WTC11 (cell line): ENCODE data around the gene MYH11. TPM values are rescaled to one million over a fixed set of nuclear protein-coding genes. Genes with fewer than 3 reads are reported as not detected.

Source experiments
- ATAC-seq: fragments of 200-7000 bp; cut with Tn5 transposase; 2 replicates; pipeline ENCODE4 v1.10.0; 2021; ENCODE audit warnings: mild to moderate bottlenecking, moderate library complexity
- CTCF ChIA-PET: fragments of 300-600 bp; sonication (Branson Sonifier 250); formaldehyde crosslinking; loops from one replicate; lab custom pipeline; 2021; ENCODE audit warnings: antibody characterized with exemption; lab: Charles Lee
- POLR2A ChIA-PET: fragments of 350-600 bp; sonication (Branson Sonifier 250); formaldehyde crosslinking; loops from one replicate; lab custom pipeline; 2021; ENCODE audit warnings: antibody characterized with exemption; lab: Charles Lee
- DNase-seq: peaks from one replicate; pipeline ENCODE4 v3.0.0; 2021; ENCODE audit warnings: low spot score
- H3K27ac Mint-ChIP-seq: 2 replicates; pipeline ENCODE4 v1.8.0; 2021; ENCODE audit warnings: mixed read lengths
- H3K27me3 Mint-ChIP-seq: 2 replicates; pipeline ENCODE4 v1.8.0; 2021; ENCODE audit warnings: low read depth, mild to moderate bottlenecking, moderate library complexity, mixed read lengths
- H3K36me3 Mint-ChIP-seq: 2 replicates; pipeline ENCODE4 v1.8.0; 2021; ENCODE audit warnings: mixed read lengths
- H3K4me1 Mint-ChIP-seq: 2 replicates; pipeline ENCODE4 v1.8.0; 2022; ENCODE audit warnings: mixed read lengths
- H3K4me3 Mint-ChIP-seq: 2 replicates; pipeline ENCODE4 v1.8.0; 2021; ENCODE audit warnings: mild to moderate bottlenecking, moderate library complexity, mixed read lengths
- H3K9me3 Mint-ChIP-seq: 2 replicates; pipeline ENCODE4 v1.8.0; 2021; ENCODE audit warnings: mixed read lengths
- GABPB1 ChIP-seq: sonication (generic); formaldehyde crosslinking; IDR thresholded peaks from 2 replicates; pipeline ENCODE4 v1.8.1; 2023; ENCODE audit warnings: mild to moderate bottlenecking, missing genetic modification reagents
- IRF2 ChIP-seq: sonication (generic); formaldehyde crosslinking; IDR thresholded peaks from 2 replicates; pipeline ENCODE4 v1.8.0; 2022; ENCODE audit warnings: low read depth, missing genetic modification reagents, borderline replicate concordance
- MXD4 ChIP-seq: fragments of 250-450 bp; sonication (Bioruptor Pico); IDR thresholded peaks from 2 replicates; pipeline ENCODE4 v1.8.0; 2021; ENCODE audit warnings: mild to moderate bottlenecking, moderate library complexity, borderline replicate concordance
- NFYB ChIP-seq: sonication (generic); formaldehyde crosslinking; conservative IDR thresholded peaks from 2 replicates; pipeline ENCODE4 v1.8.0; 2022; ENCODE audit warnings: low read depth, missing genetic modification reagents
- SMAD4 ChIP-seq: sonication (generic); formaldehyde crosslinking; IDR thresholded peaks from 2 replicates; pipeline ENCODE4 v1.8.0; 2022; ENCODE audit warnings: mild to moderate bottlenecking, missing genetic modification reagents
- ZNF671 ChIP-seq: fragments of 250-450 bp; sonication (Bioruptor Pico); IDR thresholded peaks from 2 replicates; pipeline ENCODE4 v1.8.0; 2021; ENCODE audit warnings: mild to moderate bottlenecking
- total RNA-seq: library from RNA; stranded (reverse); gene quantifications from 3 replicates; pipeline ENCODE4 v1.2.3, GENCODE V29; 2021
- TF ChIP-seq, protein P1 (sequence below): fragments of 250-450 bp; sonication (Bioruptor Pico); IDR thresholded peaks from 2 replicates; pipeline ENCODE4 v1.9.0; 2021; ENCODE audit warnings: mild to moderate bottlenecking
- TF ChIP-seq, protein P2 (sequence below): sonication (generic); formaldehyde crosslinking; IDR thresholded peaks from 2 replicates; pipeline ENCODE4 v1.8.1; 2023; ENCODE audit warnings: mild to moderate bottlenecking, missing genetic modification reagents
- TF ChIP-seq, protein P3 (sequence below): sonication (generic); formaldehyde crosslinking; IDR thresholded peaks from 2 replicates; pipeline ENCODE4 v1.8.1; 2022; ENCODE audit warnings: mild to moderate bottlenecking, missing genetic modification reagents, moderate library complexity, borderline replicate concordance
- TF ChIP-seq, protein P4 (sequence below): fragments of 200-600 bp; IDR thresholded peaks from 2 replicates; pipeline ENCODE4 v1.8.0; 2022; ENCODE audit warnings: antibody characterized with exemption

MYH11 gene
- total RNA-seq, 1 experiment from 2014 or later, result 0.74 TPM

DNA sequence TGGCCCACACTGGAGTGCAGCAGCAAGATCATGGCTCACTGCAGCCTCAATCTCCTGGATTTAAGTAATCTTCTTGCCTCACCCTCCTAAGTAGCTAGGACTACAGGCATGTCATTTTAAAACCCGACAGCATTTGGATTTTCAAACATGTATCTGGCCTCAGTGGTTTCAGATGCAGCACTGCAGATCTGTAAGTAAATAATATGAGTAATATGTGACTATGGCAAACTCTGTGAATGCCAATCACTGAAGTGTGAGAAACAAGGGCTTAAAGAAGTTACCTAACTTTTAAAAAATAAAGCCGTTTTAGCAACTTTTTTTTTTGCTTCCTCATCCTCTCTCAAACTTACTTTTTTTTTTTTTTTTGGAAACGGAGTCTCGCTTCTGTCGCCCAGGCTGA, 19.7 kb upstream of the MYH11 start (continued):
- TF ChIP-seq, protein P1, sequence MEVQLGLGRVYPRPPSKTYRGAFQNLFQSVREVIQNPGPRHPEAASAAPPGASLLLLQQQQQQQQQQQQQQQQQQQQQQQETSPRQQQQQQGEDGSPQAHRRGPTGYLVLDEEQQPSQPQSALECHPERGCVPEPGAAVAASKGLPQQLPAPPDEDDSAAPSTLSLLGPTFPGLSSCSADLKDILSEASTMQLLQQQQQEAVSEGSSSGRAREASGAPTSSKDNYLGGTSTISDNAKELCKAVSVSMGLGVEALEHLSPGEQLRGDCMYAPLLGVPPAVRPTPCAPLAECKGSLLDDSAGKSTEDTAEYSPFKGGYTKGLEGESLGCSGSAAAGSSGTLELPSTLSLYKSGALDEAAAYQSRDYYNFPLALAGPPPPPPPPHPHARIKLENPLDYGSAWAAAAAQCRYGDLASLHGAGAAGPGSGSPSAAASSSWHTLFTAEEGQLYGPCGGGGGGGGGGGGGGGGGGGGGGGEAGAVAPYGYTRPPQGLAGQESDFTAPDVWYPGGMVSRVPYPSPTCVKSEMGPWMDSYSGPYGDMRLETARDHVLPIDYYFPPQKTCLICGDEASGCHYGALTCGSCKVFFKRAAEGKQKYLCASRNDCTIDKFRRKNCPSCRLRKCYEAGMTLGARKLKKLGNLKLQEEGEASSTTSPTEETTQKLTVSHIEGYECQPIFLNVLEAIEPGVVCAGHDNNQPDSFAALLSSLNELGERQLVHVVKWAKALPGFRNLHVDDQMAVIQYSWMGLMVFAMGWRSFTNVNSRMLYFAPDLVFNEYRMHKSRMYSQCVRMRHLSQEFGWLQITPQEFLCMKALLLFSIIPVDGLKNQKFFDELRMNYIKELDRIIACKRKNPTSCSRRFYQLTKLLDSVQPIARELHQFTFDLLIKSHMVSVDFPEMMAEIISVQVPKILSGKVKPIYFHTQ (CRISPR knock-in tag), result no peak
- TF ChIP-seq, protein P2, sequence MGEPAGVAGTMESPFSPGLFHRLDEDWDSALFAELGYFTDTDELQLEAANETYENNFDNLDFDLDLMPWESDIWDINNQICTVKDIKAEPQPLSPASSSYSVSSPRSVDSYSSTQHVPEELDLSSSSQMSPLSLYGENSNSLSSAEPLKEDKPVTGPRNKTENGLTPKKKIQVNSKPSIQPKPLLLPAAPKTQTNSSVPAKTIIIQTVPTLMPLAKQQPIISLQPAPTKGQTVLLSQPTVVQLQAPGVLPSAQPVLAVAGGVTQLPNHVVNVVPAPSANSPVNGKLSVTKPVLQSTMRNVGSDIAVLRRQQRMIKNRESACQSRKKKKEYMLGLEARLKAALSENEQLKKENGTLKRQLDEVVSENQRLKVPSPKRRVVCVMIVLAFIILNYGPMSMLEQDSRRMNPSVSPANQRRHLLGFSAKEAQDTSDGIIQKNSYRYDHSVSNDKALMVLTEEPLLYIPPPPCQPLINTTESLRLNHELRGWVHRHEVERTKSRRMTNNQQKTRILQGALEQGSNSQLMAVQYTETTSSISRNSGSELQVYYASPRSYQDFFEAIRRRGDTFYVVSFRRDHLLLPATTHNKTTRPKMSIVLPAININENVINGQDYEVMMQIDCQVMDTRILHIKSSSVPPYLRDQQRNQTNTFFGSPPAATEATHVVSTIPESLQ (CRISPR knock-in tag), result no peak
- TF ChIP-seq, protein P3, sequence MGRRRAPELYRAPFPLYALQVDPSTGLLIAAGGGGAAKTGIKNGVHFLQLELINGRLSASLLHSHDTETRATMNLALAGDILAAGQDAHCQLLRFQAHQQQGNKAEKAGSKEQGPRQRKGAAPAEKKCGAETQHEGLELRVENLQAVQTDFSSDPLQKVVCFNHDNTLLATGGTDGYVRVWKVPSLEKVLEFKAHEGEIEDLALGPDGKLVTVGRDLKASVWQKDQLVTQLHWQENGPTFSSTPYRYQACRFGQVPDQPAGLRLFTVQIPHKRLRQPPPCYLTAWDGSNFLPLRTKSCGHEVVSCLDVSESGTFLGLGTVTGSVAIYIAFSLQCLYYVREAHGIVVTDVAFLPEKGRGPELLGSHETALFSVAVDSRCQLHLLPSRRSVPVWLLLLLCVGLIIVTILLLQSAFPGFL, result no peak
- TF ChIP-seq ZNF671, result no peak

DNA sequence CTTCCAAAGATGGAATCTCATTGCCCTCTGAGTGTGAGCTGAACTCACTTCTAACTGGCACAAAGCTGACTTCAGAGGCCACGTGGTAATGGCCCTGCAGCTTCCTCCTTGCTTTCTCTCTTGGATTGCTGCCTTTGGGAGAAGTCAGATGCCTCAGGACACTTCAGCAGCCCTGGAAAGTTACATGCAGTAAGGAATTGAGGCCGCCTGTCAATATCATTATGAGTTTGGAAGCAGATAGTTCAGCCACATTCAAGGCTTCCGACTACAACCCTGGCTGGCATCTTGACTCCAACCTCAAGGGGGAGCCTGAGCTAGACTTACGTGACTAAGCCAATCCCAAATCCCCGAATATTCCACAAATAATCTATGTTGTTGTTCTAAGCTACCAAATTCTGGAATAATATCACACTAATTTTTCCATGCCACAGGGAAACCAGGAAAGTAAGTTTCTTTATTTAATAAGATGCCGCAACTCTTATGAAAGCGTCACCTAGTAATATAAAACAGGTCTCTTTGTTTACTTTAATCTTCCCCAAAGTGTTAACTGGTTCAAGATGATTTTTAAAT, 18.0 kb upstream of the MYH11 start:
- ATAC-seq (peak; percentile 79), DNase-seq (peak; percentile 58)
- Mint-ChIP-seq H3K4me3 (no peak overlapping the region), H3K9me3 (no peaks in the 10 kb centered on the region), H3K27ac (peak overlapping the region; percentile 55), H3K4me1 (no peaks in the 10 kb centered on the region), H3K36me3 (peaks cover 16% of the 10 kb centered on the region), H3K27me3 (no peaks in the 10 kb centered on the region)
- ChIA-PET CTCF (interaction anchor here (0.6 to 3.9 kb wide), 47 partner anchors 9 to 314 kb away, joined by 3 to 44 read pairs (median 4); partner anchors contain the start of genes CEP20 and MYH11), POLR2A (interaction anchor here (1.0 kb wide), 1 partner anchor 13 kb away, joined by 3 read pairs; no protein-coding TSS in a partner anchor)
- TF ChIP-seq GABPB1 (no peak), MXD4 (CRISPR knock-in tag) (no peak)
- TF ChIP-seq, protein P4, sequence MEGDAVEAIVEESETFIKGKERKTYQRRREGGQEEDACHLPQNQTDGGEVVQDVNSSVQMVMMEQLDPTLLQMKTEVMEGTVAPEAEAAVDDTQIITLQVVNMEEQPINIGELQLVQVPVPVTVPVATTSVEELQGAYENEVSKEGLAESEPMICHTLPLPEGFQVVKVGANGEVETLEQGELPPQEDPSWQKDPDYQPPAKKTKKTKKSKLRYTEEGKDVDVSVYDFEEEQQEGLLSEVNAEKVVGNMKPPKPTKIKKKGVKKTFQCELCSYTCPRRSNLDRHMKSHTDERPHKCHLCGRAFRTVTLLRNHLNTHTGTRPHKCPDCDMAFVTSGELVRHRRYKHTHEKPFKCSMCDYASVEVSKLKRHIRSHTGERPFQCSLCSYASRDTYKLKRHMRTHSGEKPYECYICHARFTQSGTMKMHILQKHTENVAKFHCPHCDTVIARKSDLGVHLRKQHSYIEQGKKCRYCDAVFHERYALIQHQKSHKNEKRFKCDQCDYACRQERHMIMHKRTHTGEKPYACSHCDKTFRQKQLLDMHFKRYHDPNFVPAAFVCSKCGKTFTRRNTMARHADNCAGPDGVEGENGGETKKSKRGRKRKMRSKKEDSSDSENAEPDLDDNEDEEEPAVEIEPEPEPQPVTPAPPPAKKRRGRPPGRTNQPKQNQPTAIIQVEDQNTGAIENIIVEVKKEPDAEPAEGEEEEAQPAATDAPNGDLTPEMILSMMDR, result peak; percentile 31; the same call in 1 of the 2 replicates

DNA sequence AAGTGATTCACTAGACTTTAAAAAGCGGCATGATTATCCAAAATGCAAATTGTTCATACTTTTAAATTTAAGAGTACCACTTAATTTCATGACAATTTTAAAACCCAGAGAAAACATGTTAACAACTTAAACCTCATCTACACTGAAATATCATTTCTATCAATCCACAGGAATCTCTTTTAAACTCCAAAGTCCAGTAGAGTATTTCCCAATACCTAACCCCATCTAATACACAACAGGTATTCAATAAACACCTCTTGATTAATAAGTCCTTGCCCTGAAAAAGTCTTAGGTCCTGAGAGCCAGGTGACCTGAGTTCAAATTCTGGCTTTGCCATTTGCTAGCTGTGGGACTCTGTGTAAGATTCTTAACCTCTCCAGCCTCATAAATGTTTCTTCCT, 16.9 kb upstream of the MYH11 start:
- TF ChIP-seq NFYB (CRISPR knock-in tag) (no peak), SMAD4 (no peak), IRF2 (CRISPR knock-in tag) (no peak)
- TF ChIP-seq, protein P2 (CRISPR knock-in tag), result no peak
- H3K36me3 Mint-ChIP-seq, result peaks cover 14% of the 10 kb centered on the region
- DNase-seq, result no peak
- no peak for ATAC-seq
- ChIA-PET CTCF (interaction anchor here (1.8 to 3.9 kb wide), 5 partner anchors 14 to 270 kb away, joined by 7 to 44 read pairs (median 8); partner anchors contain the start of gene CEP20), POLR2A (interaction anchor here (0.9 kb wide), 1 partner anchor 14 kb away, joined by 3 read pairs; the partner anchor contains the start of gene CEP20)
- no peaks in the 10 kb centered on the region for H3K27me3 Mint-ChIP-seq
- H3K4me3 Mint-ChIP-seq, result no peak overlapping the region
- no peaks in the 10 kb centered on the region for H3K4me1 Mint-ChIP-seq
- no peaks in the 10 kb centered on the region for H3K9me3 Mint-ChIP-seq
- no peak overlapping the region for H3K27ac Mint-ChIP-seq
